ENCODE data around the gene THBS1. TPM values are rescaled to one million over a fixed set of nuclear protein-coding genes. Genes with fewer than 3 reads are reported as not detected.

THBS1 gene
- total and polyA plus RNA-seq, 2 donors (not counting 1 experiment from before 2014, with no cell fraction given), result 0.63 to 4.3 TPM

DNA sequence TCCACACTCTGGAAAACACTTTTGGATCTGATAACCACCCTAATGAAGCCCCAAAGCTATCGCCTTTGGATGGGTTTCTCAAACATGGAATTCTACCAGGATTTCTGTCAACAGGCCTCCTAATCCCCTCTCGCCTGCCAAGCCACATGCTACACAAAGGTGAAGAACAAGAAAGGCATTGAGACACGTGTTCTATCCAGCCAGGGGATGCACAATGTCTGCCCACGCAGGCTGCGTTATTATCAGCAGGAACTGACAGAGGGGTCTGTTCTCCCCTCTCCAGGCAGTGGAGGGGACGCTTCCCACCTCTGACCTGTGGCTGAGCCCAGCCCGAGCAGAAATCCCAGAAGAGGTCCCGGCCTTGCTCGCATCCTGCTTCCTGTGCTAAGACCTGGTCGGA, 45.4 kb upstream of the THBS1 start:
- DNase-seq (no peak), ATAC-seq (ENCODE audit: low read depth) (no peak)
- H3K27ac Mint-ChIP-seq, result no peak overlapping the region
- Histone ChIP-seq H3K36me3 (replicated peaks in 1 of 2; ENCODE audit: control extremely low read depth in 1 of 2, control insufficient read depth in 1 of 2, extremely low read depth in 1 of 2, insufficient read depth in 2 of 2, low read length in 1 of 2) (no peaks in the 10 kb centered on the region), H3K4me1 (ENCODE audit: control insufficient read depth in 2 of 2, insufficient read depth in 2 of 2, low read length in 2 of 2) (no peaks in the 10 kb centered on the region), H3K4me2 (replicated peaks; ENCODE audit: low read depth, low read length, poor library complexity, severe bottlenecking) (no peak overlapping the region), H3K4me3 (ENCODE audit: control extremely low read depth in 1 of 5, extremely low read depth in 1 of 5, insufficient read depth in 1 of 5, low read depth in 2 of 5, low read length in 4 of 5) (no peak overlapping the region), H4K20me1 (ENCODE audit: control insufficient read depth, insufficient read depth, low read length, poor library complexity, severe bottlenecking) (no peaks in the 10 kb centered on the region), H3K27me3 (replicated peaks in 1 of 4; ENCODE audit: control extremely low read depth in 1 of 4, control insufficient read depth in 3 of 4, insufficient read depth in 4 of 4, low read length in 3 of 4) (peaks cover 0 to 4% (median 0%) of the 10 kb centered on the region in 4 experiments), H2AFZ (ENCODE audit: insufficient read depth, low read depth, low read length, poor library complexity, severe bottlenecking) (no peak overlapping the region), H3K79me2 (ENCODE audit: control insufficient read depth, insufficient read depth, low read length) (no peaks in the 10 kb centered on the region), H3K27ac (ENCODE audit: low read length in 2 of 2) (no peak overlapping the region), H3K9ac (ENCODE audit: low read length) (no peak overlapping the region), H3K9me3 (ENCODE audit: control extremely low read depth in 1 of 3, control insufficient read depth in 2 of 3, insufficient read depth in 1 of 3, low read length in 2 of 3) (no peaks in the 10 kb centered on the region)
- WGBS (ENCODE audit: insufficient coverage), result 80% methylated on average over 7 of the region's 10 CpGs
- ChIA-PET POLR2A (no interaction called here), CTCF (no interaction called here)
- intact Hi-C loops (cut with micrococcal nuclease), result no loop called here
- peaks cover 3% of the 10 kb centered on the region for H3K27me3 Mint-ChIP-seq
- no peaks in the 10 kb centered on the region for H3K9me3 Mint-ChIP-seq (ENCODE audit: insufficient read depth)
- H3K4me1 Mint-ChIP-seq, result no peaks in the 10 kb centered on the region
- TF ChIP-seq EZH2 (IDR thresholded peaks at IDR 0.05; ENCODE audit: borderline replicate concordance, insufficient read depth, low read depth, low read length, poor library complexity, severe bottlenecking), result no peak
- H3K4me3 Mint-ChIP-seq, result no peak overlapping the region

DNA sequence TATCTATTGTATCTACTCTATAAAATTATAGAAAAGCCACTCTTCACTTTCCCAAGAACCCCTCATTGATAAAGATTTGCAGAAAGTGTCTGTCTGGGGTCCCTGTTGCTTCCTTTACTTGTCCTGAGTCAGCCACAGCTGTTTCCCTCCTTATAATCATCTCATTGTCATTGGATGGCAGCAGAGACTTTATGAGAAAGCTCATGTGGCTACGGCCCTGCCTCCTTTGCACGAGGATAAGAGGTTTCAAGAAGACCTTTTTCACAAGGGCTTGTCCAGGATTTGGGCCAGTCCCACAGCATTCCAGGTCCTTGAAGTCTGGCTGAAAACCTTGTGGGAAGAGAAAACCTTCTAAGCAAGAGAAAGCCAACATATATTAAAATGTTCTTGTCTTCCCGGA, 41.9 kb upstream of the THBS1 start:
- H3K4me3 ChIP-seq (ENCODE audit: control extremely low read depth in 1 of 5, extremely low read depth in 1 of 5, insufficient read depth in 1 of 5, low read depth in 2 of 5, low read length in 4 of 5), result no peak overlapping the region
- CTCF ChIA-PET, result interaction anchor here (1.4 kb wide), 1 partner anchor 13 kb away, joined by 3 read pairs; no protein-coding TSS in a partner anchor
- WGBS (ENCODE audit: insufficient coverage), result 100% methylated on average over 1 of the region's 3 CpGs
- H3K27me3 ChIP-seq (replicated peaks in 1 of 4; ENCODE audit: control extremely low read depth in 1 of 4, control insufficient read depth in 3 of 4, insufficient read depth in 4 of 4, low read length in 3 of 4), result peaks cover 0 to 4% (median 0%) of the 10 kb centered on the region in 4 experiments
- Mint-ChIP-seq H3K4me3 (no peak overlapping the region), H3K9me3 (ENCODE audit: insufficient read depth) (no peaks in the 10 kb centered on the region), H3K27ac (no peak overlapping the region), H3K27me3 (no peaks in the 10 kb centered on the region), H3K4me1 (no peaks in the 10 kb centered on the region)
- no peak for ATAC-seq (ENCODE audit: low read depth)
- POLR2A ChIA-PET, result no interaction called here
- intact Hi-C loops (cut with micrococcal nuclease), result no loop called here
- TF ChIP-seq EZH2 (IDR thresholded peaks at IDR 0.05; ENCODE audit: borderline replicate concordance, insufficient read depth, low read depth, low read length, poor library complexity, severe bottlenecking), result no peak
- TF ChIP-seq, protein P1, sequence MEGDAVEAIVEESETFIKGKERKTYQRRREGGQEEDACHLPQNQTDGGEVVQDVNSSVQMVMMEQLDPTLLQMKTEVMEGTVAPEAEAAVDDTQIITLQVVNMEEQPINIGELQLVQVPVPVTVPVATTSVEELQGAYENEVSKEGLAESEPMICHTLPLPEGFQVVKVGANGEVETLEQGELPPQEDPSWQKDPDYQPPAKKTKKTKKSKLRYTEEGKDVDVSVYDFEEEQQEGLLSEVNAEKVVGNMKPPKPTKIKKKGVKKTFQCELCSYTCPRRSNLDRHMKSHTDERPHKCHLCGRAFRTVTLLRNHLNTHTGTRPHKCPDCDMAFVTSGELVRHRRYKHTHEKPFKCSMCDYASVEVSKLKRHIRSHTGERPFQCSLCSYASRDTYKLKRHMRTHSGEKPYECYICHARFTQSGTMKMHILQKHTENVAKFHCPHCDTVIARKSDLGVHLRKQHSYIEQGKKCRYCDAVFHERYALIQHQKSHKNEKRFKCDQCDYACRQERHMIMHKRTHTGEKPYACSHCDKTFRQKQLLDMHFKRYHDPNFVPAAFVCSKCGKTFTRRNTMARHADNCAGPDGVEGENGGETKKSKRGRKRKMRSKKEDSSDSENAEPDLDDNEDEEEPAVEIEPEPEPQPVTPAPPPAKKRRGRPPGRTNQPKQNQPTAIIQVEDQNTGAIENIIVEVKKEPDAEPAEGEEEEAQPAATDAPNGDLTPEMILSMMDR (IDR thresholded peaks at IDR 0.05), result no peak
- no peak overlapping the region for H3K4me2 ChIP-seq (replicated peaks; ENCODE audit: low read depth, low read length, poor library complexity, severe bottlenecking)
- H4K20me1 ChIP-seq (ENCODE audit: control insufficient read depth, insufficient read depth, low read length, poor library complexity, severe bottlenecking), result no peaks in the 10 kb centered on the region
- no peak overlapping the region for H3K9ac ChIP-seq (ENCODE audit: low read length)
- no peak overlapping the region for H3K27ac ChIP-seq (ENCODE audit: low read length in 2 of 2)
- no peaks in the 10 kb centered on the region for H3K36me3 ChIP-seq (replicated peaks in 1 of 2; ENCODE audit: control extremely low read depth in 1 of 2, control insufficient read depth in 1 of 2, extremely low read depth in 1 of 2, insufficient read depth in 2 of 2, low read length in 1 of 2)
- H3K4me1 ChIP-seq (ENCODE audit: control insufficient read depth in 2 of 2, insufficient read depth in 2 of 2, low read length in 2 of 2), result no peaks in the 10 kb centered on the region
- H3K9me3 ChIP-seq (ENCODE audit: control extremely low read depth in 1 of 3, control insufficient read depth in 2 of 3, insufficient read depth in 1 of 3, low read length in 2 of 3), result no peaks in the 10 kb centered on the region
- H2AFZ ChIP-seq (ENCODE audit: insufficient read depth, low read depth, low read length, poor library complexity, severe bottlenecking), result no peak overlapping the region
- no peak for DNase-seq
- H3K79me2 ChIP-seq (ENCODE audit: control insufficient read depth, insufficient read depth, low read length), result no peaks in the 10 kb centered on the region
